ENCODE measurements around the gene DTL.

DTL gene

GRCh38 chr1:212004895-212005608, 30.5 kb upstream of the DTL start:
- H3K4me2 ChIP-seq (ENCODE audit: low read length) = no peak overlapping the region
- TF ChIP-seq CTCF (IDR thresholded peaks at IDR 0.05) = no peak
- H3K27me3 ChIP-seq (ENCODE audit: control insufficient read depth, insufficient read depth, low read length) = no peaks in the 10 kb centered on the region
- H3K4me3 ChIP-seq (ENCODE audit: low read depth, low read length) = no peak overlapping the region
- no peaks in the 10 kb centered on the region for H3K9me3 ChIP-seq (ENCODE audit: control insufficient read depth, low read length)
- H3K27ac ChIP-seq = no peak overlapping the region
- H3K4me1 ChIP-seq = no peaks in the 10 kb centered on the region
- no peaks in the 10 kb centered on the region for H3K36me3 ChIP-seq (ENCODE audit: control insufficient read depth, insufficient read depth, low read length)
- no peak overlapping the region for H2AFZ ChIP-seq
- H3K79me2 ChIP-seq = no peaks in the 10 kb centered on the region
- H3K9ac ChIP-seq = no peak overlapping the region

GRCh38 chr1:212007178-212007577, 28.4 kb upstream of the DTL start:
- H3K79me2 ChIP-seq = no peaks in the 10 kb centered on the region
- H3K9me3 ChIP-seq (ENCODE audit: control insufficient read depth, low read length) = no peaks in the 10 kb centered on the region
- no peaks in the 10 kb centered on the region for H3K36me3 ChIP-seq (ENCODE audit: control insufficient read depth, insufficient read depth, low read length)
- no peak overlapping the region for H3K4me2 ChIP-seq (ENCODE audit: low read length)
- no peak overlapping the region for H3K9ac ChIP-seq
- no peaks in the 10 kb centered on the region for H3K27me3 ChIP-seq (ENCODE audit: control insufficient read depth, insufficient read depth, low read length)
- no peak overlapping the region for H3K27ac ChIP-seq
- H3K4me3 ChIP-seq (ENCODE audit: low read depth, low read length) = no peak overlapping the region
- TF ChIP-seq CTCF (IDR thresholded peaks at IDR 0.05) = no peak
- H3K4me1 ChIP-seq = no peaks in the 10 kb centered on the region
- H2AFZ ChIP-seq = no peak overlapping the region

- Histone ChIP-seq H3K36me3 (ENCODE audit: control insufficient read depth, insufficient read depth, low read length) (no peaks in the 10 kb centered on the region), H3K27me3 (ENCODE audit: control insufficient read depth, insufficient read depth, low read length) (no peaks in the 10 kb centered on the region)
Measured at GRCh38 chr1:212007886-212008285, 27.7 kb upstream of the DTL start.

GRCh38 chr1:212009561-212009960, 26.0 kb upstream of the DTL start:
- TF ChIP-seq CTCF (IDR thresholded peaks at IDR 0.05) = no peak
- Histone ChIP-seq H2AFZ (no peak overlapping the region), H3K27me3 (ENCODE audit: control insufficient read depth, insufficient read depth, low read length) (no peaks in the 10 kb centered on the region), H3K4me3 (ENCODE audit: low read depth, low read length) (no peak overlapping the region), H3K9ac (no peak overlapping the region), H3K36me3 (ENCODE audit: control insufficient read depth, insufficient read depth, low read length) (no peaks in the 10 kb centered on the region), H3K27ac (no peak overlapping the region), H3K4me2 (ENCODE audit: low read length) (no peak overlapping the region), H3K4me1 (no peaks in the 10 kb centered on the region), H3K9me3 (ENCODE audit: control insufficient read depth, low read length) (no peaks in the 10 kb centered on the region), H3K79me2 (no peaks in the 10 kb centered on the region)

More at GRCh38 chr1:212007886-212008285, 27.7 kb upstream of the DTL start:
- no peaks in the 10 kb centered on the region for H3K9me3 ChIP-seq (ENCODE audit: control insufficient read depth, low read length)
- no peak overlapping the region for H3K4me2 ChIP-seq (ENCODE audit: low read length)
- H2AFZ ChIP-seq = no peak overlapping the region
- H3K4me3 ChIP-seq (ENCODE audit: low read depth, low read length) = no peak overlapping the region
- H3K9ac ChIP-seq = no peak overlapping the region
- no peak overlapping the region for H3K27ac ChIP-seq
- H3K4me1 ChIP-seq = no peaks in the 10 kb centered on the region
- TF ChIP-seq CTCF (IDR thresholded peaks at IDR 0.05) = no peak
- H3K79me2 ChIP-seq = no peaks in the 10 kb centered on the region

GRCh38 chr1:212010004-212010403, 25.5 kb upstream of the DTL start:
- Histone ChIP-seq H3K27me3 (ENCODE audit: control insufficient read depth, insufficient read depth, low read length) (no peaks in the 10 kb centered on the region), H3K4me3 (ENCODE audit: low read depth, low read length) (no peak overlapping the region), H3K36me3 (ENCODE audit: control insufficient read depth, insufficient read depth, low read length) (no peaks in the 10 kb centered on the region), H3K9ac (no peak overlapping the region), H3K9me3 (ENCODE audit: control insufficient read depth, low read length) (no peaks in the 10 kb centered on the region), H3K4me2 (ENCODE audit: low read length) (no peak overlapping the region), H3K27ac (no peak overlapping the region), H2AFZ (no peak overlapping the region), H3K79me2 (no peaks in the 10 kb centered on the region), H3K4me1 (no peaks in the 10 kb centered on the region)
- no peak for TF ChIP-seq CTCF (IDR thresholded peaks at IDR 0.05)
